Kidney capillary endothelial cell (primary cell): ENCODE data around the gene ERGIC2.
"Not testable (repeated sequence)": the region's sequence is repeated elsewhere in the genome, so short reads cannot be mapped to it uniquely, and the experiment has no call there.

ENCODE experiments used
- DNase-seq: peaks from one replicate; pipeline ENCODE4 v3.0.0-alpha.2; 2018; ENCODE audit warnings: low spot score

ERGIC2 gene

GRCh38 chr12:29299633-29300032 is 81.3 kb downstream of the ERGIC2 start:
- no peak for DNase-seq

GRCh38 chr12:29291226-29291625 is 89.7 kb downstream of the ERGIC2 start:
- DNase-seq = no peak

GRCh38 chr12:29290475-29290874 is 90.5 kb downstream of the ERGIC2 start:
- not testable (repeated sequence) for DNase-seq

GRCh38 chr12:29288031-29288430 is 92.9 kb downstream of the ERGIC2 start:
- no peak for DNase-seq

GRCh38 chr12:29287622-29288021 is 93.3 kb downstream of the ERGIC2 start:
- no peak for DNase-seq
